Posterior vena cava (tissue), 2 donors: ENCODE results near the gene TTLL8. TPM values are rescaled to one million over a fixed set of nuclear protein-coding genes. Genes with fewer than 3 reads are reported as not detected.

Source experiments
- DNase-seq: peaks from one replicate; pipeline ENCODE4 v3.0.0-alpha.2; 2020; ENCODE audit warnings: low spot score
- intact Hi-C, 2 donors: fragments of 100-400 bp; cut with DNase I; formaldehyde crosslinking; loops; one replicate each; pipeline versions ENCODE4 v1.14.1 to v1.14.2; 2022 to 2023
- total RNA-seq, 2 donors: library from RNA; stranded (reverse); fragmentation: NEBNext Ultra II Directional; extraction: Animal tissue kit (Norgen Biotek cat#: 25700); gene quantifications; one replicate each; pipeline ENCODE4 v1.2.1, GENCODE V29; 2021
- donor health status: DM: yes; HTN: yes; CAD: no.
- donor health status: DM: yes; HTN: yes; CAD: no.

The TTLL8 gene
- total RNA-seq, 2 donors from 2014 or later, result not detected

- DNase-seq, result no peak
- intact Hi-C loops, result no loop called here
Measured at GRCh38 chr22:50067244-50067643, 9.1 kb upstream of the TTLL8 start.

- intact Hi-C loops, result no loop called here
- DNase-seq, result peak; percentile 60
Measured at GRCh38 chr22:50064453-50064852, 6.4 kb upstream of the TTLL8 start.

- DNase-seq, result no peak
- intact Hi-C loops, result no loop called here
Measured at GRCh38 chr22:50063589-50064393, 5.7 kb upstream of the TTLL8 start.

GRCh38 chr22:50062509-50063135, 4.5 kb upstream of the TTLL8 start:
- intact Hi-C loops, result no loop called here

GRCh38 chr22:50061824-50062355, 3.8 kb upstream of the TTLL8 start:
- intact Hi-C loops, result no loop called here
- DNase-seq, result no peak

More at GRCh38 chr22:50062509-50063135, 4.5 kb upstream of the TTLL8 start:
- DNase-seq, result no peak

GRCh38 chr22:50061141-50061823, 3.2 kb upstream of the TTLL8 start:
- intact Hi-C loops, result no loop called here
- no peak for DNase-seq

GRCh38 chr22:50060441-50061140, 2.5 kb upstream of the TTLL8 start:
- no peak for DNase-seq
- intact Hi-C loops, result no loop called here

GRCh38 chr22:50059881-50060262, 1.8 kb upstream of the TTLL8 start:
- DNase-seq, result no peak
- intact Hi-C loops, result no loop called here

- intact Hi-C loops, result no loop called here
- DNase-seq, result no peak
Measured at GRCh38 chr22:50058906-50059880, 1.1 kb upstream of the TTLL8 start.

- intact Hi-C loops, result no loop called here
- DNase-seq, result peak; percentile 73
Measured at GRCh38 chr22:50057278-50058060, 629 bp downstream of the TTLL8 start.

- intact Hi-C loops, result no loop called here
- no peak for DNase-seq
Measured at GRCh38 chr22:50056214-50056972, 1.7 kb downstream of the TTLL8 start.

- DNase-seq, result no peak
- intact Hi-C loops, result no loop called here
Measured at GRCh38 chr22:50053861-50054260, 4.2 kb downstream of the TTLL8 start.

GRCh38 chr22:50051930-50052329, 6.2 kb downstream of the TTLL8 start:
- DNase-seq, result no peak
- intact Hi-C loops, result no loop called here

- intact Hi-C loops, result no loop called here
- peak; percentile 66 for DNase-seq
Measured at GRCh38 chr22:50049299-50050195, 8.6 kb downstream of the TTLL8 start.

GRCh38 chr22:50048836-50049235, 9.3 kb downstream of the TTLL8 start:
- intact Hi-C loops, result no loop called here
- DNase-seq, result peak; percentile 50
